Hematopoietic multipotent progenitor cell (in vitro differentiated cells): Measurements from ENCODE around the gene MACO1. TPM values are rescaled to one million over a fixed set of nuclear protein-coding genes. Genes with fewer than 3 reads are reported as not detected.
"Not testable (repeated sequence)": the region's sequence is repeated elsewhere in the genome, so short reads cannot be mapped to it uniquely, and the experiment has no call there.

Experiments used
- DNase-seq, 3 donors: peaks; one replicate each; pipeline ENCODE4 v3.0.0-alpha.2; 2011 to 2015; ENCODE audit warnings: low read depth in 2 of 3, low spot score in 2 of 3
- total RNA-seq: library from RNA; depleted of rRNA; stranded (reverse); fragments of >200 nt; gene quantifications from one replicate; pipeline ENCODE4 v1.2.3, GENCODE V29; 2012

MACO1 gene
- total RNA-seq, 1 donor: 10.8 TPM

DNA sequence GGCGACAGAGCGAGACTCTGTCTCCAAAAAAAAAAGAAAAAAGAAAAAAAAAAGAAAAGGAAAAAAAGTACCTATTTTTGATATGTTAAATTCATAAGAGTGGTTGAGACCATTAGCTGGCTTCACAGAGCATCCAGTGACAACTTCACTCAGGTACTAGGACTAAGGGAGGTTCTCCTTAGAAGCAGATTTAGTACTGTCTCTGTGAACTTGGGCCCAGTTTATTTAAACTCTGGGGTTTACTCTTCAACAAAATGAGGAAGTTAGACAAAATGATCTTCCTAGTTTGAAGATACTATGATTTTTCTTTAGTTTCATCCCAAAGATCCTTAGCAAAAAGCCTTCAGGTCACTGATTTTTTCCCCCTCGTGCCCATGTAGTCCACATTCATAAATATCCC, 21.2 kb downstream of the MACO1 start:
- DNase-seq: peak in 1 of 3 donors; percentile 34

DNA sequence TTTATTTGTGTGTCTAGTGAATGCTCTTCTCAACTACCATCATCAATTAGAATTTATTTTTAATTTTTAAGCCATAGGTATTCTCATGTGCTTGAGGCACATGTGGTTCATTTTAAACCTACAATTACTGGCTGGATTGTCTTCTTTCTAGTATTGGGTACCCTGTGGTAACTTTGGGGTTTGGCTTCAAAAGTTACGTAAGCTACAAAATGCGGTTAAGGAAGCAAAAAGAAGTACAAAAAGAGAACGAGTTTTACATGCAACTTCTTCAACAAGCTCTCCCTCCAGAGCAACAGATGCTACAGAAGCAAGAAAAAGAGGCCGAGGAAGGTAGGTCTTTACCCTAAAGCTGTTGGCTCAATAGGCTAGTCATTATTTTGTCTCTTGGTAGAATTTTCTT, 25.8 kb downstream of the MACO1 start:
- no peak for DNase-seq

DNA sequence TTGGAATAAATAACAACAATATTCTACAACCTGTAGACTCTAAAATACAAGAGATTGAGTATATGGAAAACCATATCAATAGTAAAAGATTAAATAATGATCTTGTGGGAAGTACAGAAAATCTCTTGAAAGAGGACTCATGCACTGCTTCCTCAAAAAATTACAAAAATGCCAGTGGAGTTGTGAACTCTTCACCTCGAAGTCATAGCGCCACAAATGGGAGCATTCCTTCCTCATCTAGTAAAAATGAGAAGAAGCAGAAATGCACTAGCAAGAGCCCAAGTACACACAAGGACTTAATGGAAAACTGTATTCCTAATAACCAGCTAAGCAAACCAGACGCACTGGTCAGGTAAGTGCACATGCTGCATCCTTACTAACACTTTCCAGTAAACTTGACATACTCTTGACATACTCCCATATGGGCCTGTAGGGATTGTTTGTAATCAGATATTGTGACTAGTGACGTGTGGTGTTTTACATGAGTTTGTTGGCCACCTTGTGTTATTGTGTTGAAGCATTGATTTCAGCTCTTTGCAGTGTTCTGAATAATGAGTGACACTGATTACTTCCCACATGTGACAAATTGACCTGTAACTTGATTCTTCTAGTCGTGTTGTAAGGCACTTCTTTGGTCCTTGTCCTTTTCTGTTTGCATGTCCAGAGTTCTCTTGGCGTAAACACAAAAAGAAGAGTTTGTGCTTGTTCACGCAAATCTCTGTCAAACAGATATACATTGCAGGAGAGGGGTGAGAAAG, 28.0 kb downstream of the MACO1 start:
- DNase-seq: no peak

DNA sequence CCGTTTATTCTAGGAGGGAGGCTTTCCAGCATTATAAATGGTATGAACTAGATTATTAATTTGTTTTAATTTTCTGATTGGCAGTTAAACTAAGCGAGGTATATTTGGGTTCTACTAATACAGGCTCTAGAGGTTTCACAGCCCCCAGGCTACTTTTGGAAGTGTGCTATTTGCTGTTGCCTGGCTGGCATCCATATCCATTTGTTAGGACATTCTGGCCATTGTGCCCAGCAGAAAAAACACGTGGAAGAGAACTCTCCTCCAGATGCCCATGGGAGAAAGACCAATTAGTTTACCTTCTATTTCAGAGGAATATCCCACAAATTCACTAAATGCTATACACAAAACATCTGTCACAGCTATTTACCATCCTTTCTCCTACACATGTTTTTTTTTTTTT, 29.3 kb downstream of the MACO1 start:
- no peak for DNase-seq

DNA sequence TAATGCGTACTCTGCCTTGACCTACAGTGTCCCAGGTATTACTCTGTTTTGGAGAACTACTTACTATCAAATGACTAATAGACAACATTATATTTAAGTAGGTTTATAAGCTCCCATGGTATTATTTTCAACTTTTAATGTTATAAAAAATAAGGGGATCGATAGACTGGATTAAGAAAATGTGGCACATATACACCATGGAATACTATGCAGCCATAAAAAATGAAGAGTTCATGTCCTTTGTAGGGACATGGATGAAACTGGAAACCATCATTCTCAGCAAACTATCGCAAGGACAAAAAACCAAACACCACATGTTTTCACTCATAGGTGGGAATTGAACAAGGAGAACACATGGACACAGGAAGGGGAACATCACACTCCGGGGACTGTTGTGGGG, 30.1 kb downstream of the MACO1 start:
- DNase-seq: not testable (repeated sequence)

DNA sequence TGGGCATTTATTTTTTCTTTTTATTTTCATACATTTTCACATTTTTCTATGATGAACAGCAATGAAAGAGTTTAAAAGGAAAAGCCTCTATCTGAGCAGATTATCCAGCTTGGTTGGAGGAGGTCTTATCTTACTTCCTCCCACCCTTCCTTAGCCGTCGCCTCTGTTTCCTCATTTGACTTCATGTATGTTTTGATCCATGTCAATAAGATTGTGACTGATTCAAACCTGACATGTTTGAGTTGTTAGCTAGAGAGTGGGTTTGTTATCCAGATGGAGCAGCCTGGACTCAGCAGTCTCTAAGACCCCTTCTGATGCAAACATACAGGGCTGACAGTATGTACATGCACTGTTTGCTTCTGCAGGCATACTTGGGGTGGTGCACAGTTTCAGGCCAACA, 31.2 kb downstream of the MACO1 start:
- DNase-seq: peak in 2 of 3 donors; percentile 40 to 59

DNA sequence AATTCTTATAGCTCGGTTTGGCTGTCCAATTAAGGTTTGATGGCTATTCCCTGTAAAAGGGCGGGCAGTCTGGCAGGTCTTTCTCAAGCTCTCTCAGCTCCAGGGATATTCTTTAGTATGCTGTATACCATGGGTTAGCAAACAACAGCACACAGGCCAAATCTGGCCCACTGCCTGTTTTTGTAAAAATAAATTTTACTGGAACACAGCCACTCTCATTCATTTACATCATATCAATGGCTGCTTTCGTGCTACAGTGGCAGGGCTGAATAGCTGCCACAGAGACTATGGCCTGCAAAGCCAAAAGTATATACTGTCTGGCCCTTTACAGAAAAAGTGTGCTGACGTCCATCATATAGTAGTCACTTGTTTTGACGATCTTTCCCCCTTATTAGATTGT, 32.0 kb downstream of the MACO1 start:
- no peak for DNase-seq

DNA sequence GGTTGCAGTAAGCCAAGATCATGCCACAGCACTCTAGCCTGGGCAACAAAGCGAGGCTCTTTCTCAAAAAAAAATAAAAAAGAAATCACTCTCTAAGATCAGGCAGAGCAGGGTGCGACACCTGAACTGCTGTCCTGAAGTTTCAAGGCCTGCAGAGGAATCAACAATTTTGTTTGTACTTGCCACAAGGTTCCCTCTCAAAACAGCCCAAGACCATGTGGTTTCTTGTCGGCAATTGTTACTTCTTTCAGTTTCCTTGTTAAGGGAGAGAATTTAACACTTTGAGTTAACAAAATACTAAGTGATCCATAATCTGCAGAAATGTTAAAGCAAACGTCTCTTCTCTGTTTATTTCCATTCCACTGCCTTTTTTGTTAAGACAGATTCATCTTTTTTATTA, 36.5 kb downstream of the MACO1 start:
- DNase-seq: peak in 1 of 3 donors; percentile 28

DNA sequence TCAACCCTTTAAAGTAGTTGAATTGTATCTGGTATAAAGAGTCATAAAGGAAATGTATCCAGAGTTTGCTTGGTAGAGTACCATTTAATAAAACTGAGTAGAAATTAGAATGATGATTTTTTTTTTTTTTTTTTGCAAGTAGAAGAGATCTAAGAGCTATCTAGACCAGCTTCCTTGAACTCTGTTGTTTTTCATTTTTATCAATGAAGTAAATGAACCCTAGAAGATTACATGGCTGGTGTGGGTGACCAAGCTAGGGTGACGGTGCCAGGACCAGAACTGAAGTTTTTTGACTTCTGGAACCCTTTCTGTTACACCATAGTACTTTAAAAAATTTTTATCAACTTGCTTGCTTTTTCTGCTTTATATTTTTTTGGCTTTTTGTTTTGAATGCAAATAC, 36.9 kb downstream of the MACO1 start:
- DNase-seq: no peak

DNA sequence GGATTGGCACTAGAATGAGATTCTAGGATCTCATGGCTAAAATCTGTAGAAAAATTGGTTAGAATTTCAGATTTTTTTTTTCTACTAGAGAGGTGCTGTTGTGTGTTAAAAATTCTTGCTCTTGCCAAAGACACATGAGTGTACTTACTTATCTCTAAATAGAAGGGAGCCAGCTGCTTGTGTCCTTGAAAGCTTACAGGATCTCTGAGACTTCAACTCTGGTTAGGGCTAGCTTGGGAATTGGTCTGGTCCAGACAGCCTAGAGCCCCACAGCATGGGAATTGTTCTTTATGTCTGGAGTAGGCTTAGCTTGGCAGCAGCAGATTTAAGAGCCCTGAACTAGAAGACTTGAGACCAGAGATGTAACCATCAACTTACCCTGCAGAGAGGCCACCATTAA, 37.3 kb downstream of the MACO1 start:
- no peak for DNase-seq

DNA sequence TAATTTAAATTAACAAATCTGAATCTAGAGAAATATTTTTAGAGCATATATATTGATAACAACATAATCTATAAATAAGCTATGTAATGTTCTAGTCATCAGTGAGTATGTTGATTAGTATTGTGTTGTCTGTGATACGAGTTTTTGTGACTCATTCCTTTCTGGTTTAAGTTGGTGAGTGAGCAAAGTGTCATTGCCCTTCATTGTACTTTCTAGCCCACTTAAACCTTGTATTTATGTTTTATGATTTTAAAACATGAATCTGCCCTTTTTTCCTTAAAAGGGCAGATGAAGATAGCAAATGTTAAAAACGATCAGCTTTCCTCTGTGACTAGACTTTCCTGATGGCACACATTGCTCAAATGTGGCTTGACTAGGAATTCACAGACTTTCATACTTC, 38.5 kb downstream of the MACO1 start:
- no peak for DNase-seq

DNA sequence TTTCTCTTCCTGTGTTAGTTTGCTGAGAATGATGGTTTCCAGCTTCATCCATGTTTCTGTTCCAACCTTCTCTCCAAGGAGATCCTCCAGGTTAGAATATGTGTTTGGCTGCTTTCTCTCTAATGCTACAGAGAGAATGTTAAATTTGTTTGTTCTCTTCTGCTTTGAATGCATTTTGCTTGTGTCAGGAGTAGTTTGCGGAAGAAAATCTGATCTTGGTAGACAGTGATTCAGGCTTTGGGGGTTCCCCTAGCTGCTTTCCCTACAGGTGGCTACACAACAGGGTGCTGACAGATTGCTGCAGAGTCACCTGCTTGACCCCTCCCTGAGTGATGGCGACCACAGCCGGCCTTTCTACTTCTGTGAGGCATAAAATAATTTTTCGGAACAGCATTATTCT, 41.8 kb downstream of the MACO1 start:
- DNase-seq: no peak

DNA sequence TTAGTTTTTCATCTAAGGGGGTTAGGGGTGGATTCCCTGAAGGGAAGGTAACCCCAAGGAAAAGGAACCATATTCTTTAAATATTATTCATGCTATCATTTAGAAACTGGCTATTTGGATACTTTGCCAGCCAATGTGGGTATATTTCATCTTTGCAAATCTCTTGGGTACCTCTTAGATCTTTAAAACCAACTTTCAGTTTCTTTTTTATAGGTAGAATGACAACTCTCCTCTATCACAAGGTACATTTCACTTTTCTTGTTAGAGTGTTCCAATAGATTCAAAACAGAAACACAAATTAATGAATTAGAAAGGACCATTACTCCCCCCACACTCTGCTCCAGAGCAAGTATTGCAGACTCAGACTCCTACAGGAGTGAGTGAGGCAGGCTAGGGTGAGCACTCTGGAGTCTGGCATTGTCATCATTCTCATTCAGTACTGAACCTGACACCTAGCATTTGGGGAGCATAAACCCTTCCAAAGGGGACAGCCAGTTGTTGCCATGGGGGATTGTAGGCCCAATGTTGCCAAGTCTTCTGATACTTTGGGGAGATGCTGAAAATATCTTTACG, 43.0 kb downstream of the MACO1 start:
- DNase-seq: no peak

DNA sequence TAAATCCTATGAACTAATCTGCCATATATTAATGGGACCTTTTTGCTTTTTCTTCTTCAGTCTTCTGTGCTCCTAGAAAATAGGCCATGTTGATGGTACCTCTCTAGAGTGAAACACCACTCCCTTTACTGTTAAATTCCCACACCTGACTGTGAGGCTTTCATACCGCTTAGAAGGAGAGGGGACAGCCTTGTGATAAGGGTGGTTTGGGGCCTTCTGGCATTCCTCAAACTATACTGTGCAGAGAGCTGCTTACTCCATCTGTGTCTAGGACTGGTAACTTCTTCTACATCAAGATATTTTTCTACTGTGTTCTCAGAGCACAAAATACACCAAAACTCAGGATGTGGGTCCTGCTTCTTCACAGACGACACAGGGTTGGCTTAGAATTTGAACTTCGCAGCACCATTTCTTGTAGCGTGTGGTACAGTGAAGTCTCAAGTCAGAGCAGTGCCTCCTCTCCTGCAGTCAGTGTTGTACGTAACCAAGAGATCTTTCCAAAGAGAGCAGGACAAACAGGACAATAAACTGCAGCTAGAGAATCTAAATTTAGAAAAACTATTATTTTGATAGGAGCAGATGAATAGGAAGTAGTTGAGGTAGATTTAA, 43.8 kb downstream of the MACO1 start:
- no peak for DNase-seq

DNA sequence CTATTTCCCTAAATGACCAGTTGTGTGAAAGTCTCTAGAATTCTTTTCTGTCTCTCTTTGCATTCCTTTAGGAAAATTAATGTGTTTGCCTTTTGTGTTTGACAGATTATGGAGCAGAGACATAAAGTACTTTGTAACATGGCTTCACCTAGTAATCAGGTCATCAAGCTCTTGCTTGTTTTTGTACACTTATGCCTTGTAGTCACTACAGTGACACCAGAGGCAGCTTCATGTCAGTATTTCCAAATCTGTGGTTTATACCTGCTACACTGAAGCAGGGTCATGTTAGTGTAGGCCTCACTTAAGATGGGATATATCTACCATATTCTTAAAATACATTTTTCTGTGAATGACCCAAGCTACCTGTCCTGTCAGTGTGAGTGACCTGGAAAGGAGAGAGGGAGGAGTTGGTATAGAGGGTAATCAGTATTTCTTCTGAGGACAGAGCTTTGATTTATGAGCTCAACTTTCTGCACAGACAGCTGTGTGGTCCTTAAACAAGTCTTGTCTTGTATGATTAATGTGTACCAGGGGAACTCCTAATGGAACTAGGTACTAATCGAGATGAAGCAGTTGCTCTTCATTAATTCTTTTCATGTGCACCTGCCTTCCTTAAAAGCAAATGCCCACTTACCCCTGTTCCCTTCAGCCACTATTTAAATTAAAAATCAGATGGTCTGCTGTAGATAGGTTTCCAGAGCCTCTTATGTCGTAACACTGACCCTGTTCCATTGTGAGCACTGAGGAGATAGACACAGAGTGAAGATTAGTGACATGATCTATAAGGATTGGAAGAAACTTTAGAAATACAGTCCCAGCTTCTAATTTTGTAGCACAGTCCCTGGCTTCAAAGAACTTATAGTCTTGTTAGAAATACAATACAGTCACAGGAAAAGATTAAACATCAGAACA, 45.7 kb downstream of the MACO1 start:
- no peak for DNase-seq

DNA sequence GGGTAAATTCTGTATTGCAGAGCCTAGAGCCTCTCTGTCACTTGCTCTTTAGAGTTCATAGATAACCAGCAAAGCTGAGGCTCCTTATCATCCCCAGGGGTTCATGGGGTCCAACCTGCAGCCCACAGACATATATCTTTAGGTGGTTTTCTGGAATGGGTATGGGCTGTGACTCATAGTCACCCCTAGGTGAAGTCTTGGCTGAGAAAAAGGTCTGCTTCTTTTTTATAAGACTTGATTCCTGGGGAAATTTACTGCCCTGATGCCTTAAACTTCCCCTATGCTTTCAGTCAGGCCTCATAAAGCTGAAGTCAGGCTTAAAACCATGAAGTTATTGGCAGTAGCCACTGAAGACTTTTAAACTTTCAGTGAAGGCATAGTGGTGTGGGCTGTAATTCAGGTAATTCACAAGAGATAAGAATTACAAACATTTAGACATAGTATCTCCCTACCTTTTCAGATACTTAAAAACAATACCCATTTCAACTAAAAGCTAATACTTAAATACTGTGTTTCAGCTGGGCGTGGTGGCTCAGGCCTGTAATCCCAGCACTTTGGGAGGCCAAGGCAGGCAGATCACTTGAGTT, 46.8 kb downstream of the MACO1 start:
- peak in 2 of 3 donors; percentile 32 for DNase-seq

DNA sequence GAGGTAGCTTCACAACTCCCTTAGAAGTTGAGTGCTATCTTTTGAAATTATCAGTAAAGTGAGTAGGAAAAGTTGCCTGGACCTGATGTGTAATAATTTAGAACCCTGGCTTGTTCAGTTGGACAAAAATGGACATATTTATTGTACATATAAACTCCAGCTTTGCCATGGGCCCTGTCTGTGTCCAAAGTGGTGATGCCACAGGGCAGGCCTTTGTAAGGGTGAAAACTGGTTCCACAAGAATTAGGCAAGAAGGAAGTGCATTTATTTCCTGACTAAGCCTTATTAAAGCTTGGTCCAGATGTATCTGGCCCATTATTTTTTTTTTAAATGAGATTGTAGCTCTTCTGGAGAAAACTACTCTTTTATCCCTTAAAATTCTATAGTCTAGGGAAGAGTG, 47.9 kb downstream of the MACO1 start:
- no peak for DNase-seq

DNA sequence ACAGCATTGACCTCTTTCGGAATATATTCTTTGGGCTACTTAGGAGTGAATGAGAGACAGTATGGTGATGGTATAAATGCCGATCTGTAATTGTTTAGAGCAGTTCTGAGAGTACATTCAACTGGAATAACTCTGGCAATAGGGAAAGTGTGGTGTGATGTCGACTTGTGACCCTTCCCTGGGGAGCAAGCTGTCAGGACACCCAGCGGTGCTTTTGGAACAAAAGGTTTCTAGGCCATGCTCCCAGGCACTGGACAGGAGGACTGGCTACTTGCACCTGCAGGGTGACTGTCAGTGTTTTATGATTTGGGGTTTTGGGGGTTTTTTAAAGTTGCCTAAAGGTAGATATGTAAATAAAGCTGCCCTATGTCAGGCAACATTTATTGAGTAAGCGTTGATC, 50.9 kb downstream of the MACO1 start:
- DNase-seq: no peak

DNA sequence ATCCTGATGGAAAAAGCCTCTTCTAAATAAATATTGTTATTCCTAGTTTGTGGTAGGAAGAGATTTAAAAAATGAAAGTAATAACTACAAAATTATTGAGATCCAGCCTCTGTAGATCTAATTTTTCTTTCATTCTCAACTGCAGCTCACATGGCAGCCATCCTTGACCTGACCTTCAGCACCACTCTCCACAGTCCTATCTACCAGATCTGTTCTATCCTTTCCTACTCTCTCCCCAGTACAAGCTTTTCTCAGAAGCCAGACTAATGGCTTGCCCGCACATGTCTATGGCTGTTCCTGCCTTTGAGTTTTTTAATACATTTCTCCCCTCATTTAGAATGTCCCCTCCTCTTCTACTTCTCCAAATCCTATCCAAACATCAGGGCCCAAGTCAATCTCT, 51.5 kb downstream of the MACO1 start:
- no peak for DNase-seq

DNA sequence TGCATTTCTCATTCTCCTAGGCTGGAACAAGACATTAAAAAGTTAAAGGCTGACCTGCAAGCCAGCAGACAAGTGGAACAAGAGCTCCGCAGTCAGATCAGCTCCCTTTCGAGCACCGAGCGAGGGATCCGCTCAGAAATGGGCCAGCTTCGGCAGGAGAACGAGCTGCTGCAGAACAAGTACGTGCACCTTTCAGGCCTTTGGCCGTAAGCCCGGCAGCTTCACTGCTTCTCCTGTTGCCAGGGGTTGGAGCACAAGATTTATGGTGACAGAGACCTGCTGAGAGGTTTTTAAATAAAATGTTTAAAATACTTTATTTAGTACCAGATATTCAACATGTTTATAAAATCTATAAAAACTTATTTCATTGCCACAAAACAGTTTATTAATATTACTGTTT, 53.4 kb downstream of the MACO1 start:
- DNase-seq: no peak

DNA sequence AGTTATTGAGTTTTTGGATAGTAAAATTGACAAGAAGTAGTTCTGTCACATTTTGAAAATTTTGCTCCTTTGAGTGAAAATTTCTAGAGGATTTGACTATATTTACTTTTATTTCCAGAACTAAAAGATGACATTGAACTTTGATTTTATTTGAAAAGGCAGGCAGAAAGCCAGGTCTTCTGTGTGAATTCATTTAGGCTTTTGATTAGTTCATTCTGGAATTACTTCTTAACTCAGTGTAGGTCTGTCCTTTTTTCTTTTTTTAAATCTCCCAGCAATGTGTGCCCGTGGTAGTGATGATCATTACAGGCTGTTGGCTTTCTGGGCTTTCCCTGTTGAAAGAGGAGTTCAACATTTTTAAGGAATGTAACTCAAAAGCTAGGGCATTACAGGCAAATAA, 53.8 kb downstream of the MACO1 start:
- no peak for DNase-seq
